SIG-M5 (cell line): ENCODE measurements around the gene LYRM2.

ENCODE experiments used
- DNase-seq: peaks from one replicate; lab custom pipeline; 2025; lab: John Stamatoyannopoulos, UW

Gene LYRM2

DNA sequence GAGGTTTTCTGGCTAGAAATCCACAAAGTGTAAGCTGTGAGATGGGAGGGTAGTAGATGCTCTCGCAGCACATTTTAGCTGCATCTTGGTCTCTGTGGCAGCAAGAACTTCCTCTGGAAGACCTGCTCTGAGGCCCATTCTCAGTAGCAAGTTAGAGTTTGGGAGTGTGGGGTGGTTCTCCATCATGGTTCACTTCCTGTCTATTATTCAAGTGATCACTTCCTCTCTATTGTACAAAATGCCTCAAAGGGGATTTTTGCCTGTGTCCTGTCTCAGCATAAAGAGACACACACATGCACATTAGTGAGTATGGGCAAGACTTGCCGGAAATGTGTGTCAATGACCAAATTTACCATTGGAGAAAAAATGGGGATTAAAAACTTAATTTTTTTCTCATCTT, 42.5 kb downstream of the LYRM2 start:
- DNase-seq = no peak

DNA sequence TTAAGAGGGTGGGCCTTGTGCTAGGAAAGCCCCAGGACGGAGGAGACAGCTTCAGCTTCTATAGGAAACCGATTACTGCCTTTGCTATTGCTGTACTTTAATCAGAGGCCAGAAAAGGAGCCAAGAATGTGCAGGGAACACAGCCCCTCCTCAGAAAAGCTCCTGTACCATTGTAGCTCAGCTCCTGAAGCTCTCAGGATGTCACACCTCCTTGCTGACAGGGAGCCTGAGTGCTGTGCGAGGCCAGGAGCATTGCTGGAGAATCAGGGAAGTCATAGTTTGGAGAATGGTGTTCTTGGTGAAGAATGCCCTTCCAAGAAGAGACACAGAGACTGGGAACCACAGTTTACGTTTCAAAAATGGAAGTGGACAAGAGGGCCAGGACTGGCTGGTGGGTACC, 46.8 kb downstream of the LYRM2 start:
- no peak for DNase-seq

DNA sequence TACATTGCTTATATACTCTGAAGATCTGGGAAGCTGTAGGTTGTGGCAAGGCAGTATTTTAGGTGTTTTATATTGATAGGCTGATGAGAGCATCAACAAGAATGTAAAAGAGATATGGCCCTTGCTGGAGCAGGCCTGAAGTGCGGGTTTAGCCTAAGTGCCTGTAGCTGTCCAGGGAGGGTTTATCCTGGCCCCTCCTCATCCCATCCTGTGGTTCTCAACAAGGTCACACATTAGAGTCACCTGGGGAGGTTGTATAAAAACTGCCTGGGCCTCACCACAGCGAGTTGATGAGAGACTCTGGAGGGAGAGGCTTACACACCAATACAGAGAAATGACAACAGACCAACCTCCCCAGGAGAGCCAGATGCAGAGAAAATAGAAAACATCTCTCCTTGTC, 48.4 kb downstream of the LYRM2 start:
- no peak for DNase-seq

DNA sequence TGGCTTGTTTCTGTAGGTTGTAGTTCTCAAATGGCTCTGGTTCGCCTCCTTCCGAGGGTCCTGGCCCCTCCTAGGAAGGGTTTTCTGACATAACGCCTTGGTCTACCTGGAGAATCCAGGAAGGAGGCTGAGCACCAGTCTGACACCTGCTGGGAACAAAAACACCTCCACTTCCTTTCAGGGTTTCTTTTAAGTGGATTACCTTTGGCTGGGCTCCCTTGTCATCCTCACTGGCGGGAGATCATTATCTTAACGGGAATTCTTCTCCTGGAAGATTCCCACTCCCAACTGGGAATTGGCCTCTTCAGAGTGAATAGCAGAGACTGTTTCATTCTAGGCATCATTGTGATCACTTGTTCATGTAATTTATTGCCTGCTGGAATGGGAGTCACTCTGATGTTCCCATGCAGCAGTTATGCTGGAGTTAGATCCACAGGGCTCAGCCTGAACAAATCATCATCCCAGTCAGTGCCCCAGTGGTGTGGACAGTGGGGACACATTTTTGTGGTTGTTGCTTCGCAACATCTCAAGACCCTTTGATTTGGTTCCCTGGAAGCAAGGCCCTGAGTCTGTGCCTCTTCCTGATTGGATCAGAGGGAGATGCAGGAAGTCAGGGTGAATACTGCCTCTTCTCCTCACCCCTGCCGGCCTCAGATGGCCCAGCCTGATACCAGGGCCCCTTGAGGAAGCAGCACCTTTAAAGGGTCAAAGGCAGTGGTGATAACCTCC, 49.1 kb downstream of the LYRM2 start:
- DNase-seq = no peak

DNA sequence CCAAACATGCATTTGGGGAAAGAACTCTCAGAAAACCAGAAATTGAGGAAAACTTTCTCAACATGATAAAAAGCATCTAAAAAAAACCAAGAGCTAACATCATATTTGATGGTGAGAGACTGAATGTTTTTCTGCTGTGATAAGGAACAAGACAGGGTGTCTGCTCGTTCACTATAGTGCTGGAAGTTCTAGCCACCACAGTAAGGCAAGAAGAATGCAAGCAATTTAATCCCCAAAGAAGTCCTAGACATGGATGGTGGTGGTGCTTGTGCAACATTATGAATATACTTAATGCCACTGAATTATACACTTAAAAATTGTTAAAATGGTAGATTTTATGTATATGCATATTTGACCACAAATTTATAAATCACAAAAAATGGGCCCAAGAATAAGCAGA, 53.4 kb downstream of the LYRM2 start:
- DNase-seq = no peak

DNA sequence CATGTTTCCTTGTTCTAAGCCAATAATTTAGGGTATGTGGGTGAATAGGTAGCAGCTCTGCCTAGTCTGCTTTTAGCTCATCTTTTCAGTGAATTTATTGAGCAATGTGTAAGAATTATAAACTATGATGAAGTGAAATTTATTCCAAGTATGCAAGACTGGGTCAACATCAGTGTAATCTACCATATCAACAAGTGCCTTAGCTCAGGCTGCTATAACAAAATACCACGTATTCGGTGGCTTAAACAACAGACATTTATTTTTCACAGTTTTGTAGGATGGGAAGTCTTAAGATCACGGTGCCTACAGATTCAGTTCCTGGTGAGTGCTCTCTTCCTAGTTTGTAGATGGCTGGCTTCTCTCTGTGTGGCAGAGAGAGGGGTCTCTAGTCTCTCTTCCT, 54.0 kb downstream of the LYRM2 start:
- DNase-seq = no peak

DNA sequence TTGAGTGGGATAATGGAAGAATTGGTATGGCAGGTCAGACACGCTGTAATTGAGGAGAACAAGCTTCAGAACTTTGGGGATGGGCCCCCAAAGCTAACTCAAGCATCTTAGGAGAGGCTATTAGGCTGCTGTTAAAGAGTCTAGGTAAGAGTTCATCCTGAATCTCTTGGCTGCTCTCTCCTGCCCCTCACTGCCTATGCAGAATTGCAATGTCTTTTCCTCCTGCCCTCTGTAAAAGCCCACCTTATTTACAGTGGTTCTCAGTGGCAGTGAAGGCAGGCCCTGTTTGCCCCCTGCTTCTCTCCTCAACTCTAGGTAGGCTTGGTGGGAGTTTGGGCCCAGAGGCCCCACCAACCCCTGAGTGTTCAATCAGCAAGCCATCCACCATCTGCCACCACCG, 55.0 kb downstream of the LYRM2 start:
- no peak for DNase-seq

DNA sequence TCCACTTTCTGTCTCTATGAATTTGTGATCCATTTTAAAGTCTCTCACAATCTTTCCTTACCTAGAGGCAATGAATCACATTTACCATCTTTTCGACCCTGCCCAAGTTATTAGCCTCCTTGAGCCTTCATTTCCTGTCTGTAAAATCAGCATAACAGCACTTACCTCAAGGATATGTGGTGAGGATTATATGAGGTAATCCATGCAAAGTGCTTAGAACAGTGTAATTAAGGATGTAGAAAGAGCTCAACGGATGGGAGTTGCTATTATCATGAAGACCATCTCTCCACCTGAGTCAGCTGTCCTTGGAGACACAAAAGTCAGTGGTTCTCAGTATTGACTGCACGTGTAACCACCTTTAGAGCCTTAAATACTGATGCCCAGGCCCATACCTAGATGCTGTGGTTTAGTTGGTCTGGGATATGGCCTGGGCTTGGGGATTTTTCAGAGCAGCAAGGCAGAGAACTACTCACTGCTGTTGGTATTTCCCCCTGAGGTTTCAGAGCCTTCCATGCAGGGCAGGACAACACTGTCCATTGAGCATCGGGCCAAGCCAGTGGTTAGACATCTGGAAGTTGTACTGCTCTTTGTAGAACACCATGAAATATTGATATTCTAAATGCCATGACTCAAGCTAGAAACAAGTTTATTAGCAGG, 55.8 kb downstream of the LYRM2 start:
- DNase-seq = no peak

DNA sequence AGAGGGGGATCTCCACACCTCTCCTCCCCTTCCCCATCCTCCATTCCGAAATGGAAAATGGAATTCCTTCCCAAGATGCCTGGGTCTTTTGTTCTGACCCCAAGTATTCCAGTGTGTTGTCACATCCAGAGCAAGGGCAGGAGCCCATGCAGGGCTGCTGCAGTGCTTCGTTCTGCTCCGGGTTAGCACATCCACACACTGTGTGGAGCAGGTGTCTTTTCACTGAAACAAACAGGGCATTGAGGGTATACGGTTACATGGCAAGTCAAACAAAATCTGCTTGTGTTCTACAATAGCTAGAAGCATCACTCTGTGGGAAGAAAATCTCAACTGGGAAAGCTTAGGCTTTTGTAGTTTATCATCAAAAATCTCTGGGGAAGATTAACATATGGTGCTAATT, 56.9 kb downstream of the LYRM2 start:
- no peak for DNase-seq

DNA sequence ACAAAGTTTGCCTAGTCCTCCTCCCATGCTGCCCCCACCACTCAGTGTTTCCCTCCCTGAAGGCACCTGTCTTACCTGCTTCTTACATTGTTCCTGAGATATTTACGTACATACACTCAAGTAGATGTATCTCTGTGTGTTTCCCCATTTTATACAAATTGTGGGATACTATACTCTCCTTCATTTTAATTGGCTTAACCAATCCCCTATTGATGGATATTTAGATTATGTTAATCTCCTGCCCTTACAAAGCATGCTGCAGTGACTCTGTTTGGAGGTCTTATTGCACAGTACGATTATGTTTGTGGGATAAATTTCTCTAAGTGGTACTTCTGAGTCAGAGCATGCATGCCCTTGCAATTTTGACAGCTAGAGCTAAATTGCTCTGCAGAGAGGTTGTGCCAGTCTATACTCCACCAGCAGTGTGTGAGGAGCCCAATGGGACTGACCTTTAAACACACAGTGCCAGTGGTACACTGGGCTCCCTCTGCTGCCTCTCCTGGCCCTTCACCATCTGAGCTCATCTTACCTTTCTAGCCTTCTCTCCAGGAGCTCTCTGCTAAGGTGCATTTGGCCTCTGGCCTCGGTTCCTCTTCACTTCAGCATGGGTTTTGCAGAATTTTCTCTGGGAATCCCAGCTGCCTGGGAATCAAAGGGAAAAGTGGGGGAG, 57.4 kb downstream of the LYRM2 start:
- DNase-seq = no peak

DNA sequence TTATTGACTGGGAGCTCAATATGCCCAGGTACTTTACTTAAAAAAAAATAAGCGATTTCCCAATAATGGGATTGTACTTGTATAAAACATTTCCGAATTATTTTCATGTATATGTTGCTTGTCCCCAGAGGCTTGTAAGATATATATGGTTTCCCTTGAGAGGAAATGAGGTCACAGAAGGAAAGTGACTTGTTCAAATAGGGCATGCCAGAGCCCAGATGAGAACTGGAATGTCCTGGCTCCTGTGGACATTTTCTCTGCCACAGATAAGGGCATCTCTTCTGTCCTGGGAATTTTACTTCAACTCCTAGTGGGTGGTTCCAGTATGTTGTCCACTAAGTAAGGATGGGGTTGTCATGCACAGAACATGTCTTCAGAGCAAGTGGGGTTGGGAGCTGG, 63.0 kb downstream of the LYRM2 start:
- no peak for DNase-seq

DNA sequence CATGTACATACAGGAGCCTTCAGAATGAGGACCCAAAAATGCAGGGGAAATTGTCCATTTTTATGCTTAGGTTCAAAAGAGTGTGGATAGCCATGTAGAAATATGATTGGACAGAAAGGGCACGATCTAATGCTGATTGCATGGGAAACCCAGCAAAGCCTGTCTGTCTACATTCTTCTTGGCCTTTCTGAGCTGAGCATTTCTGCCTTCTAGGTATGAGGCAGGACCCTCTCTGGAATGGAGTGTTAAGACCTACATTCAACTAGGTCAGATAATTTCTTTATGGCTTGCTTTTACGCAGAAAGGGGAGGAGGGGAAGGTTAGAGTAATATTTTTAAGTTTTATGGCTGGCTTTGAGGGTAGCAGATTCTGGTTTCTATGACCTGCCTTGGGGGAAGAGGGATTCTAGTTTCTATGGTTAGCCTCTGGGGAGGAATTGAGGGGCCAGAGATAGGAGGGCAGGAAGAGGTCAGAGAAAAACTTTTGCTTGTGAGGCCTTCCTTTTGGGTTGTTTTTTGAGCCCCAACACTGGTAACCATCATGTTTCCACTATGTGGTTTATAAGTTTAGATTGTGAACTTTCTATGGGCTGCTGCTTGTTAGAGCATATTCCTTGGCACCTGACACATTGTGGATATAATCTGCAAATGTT, 63.5 kb downstream of the LYRM2 start:
- no peak for DNase-seq

DNA sequence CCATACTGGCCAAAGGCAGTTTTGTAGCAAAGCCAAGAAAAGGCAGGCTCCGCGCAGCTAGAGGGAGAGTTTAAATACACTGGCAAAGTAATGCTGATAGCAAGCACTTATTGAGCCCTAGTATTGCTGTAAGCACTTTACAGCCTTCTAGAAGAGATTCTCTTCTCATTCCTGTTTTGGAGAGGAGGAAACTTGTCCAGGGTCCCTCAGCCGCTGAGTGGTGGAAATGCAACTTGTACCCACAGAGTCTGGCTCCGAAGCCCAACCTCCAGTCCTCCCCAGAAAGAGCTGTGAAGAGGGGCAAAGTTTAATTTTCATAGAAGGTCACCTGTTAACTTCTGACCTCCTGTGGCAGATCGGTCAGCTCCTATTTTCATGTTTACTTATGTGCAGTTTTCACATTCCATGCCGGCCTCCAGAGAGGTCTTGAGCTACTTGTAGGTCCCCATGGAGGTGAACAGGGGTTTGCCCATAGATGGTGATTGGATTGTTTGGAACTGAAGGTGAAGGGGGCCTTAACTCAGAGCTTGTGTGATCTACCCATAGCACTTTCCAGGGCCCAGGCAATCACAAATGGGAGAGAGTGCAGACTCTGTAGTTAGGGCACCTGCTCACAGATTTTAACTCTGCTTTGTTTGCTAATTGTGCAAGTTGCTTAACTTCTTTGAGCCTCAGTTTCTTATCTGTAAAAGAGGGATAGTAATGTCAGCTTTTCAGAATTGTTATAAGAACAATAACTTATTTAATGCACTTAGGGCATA, 70.7 kb downstream of the LYRM2 start:
- no peak for DNase-seq

DNA sequence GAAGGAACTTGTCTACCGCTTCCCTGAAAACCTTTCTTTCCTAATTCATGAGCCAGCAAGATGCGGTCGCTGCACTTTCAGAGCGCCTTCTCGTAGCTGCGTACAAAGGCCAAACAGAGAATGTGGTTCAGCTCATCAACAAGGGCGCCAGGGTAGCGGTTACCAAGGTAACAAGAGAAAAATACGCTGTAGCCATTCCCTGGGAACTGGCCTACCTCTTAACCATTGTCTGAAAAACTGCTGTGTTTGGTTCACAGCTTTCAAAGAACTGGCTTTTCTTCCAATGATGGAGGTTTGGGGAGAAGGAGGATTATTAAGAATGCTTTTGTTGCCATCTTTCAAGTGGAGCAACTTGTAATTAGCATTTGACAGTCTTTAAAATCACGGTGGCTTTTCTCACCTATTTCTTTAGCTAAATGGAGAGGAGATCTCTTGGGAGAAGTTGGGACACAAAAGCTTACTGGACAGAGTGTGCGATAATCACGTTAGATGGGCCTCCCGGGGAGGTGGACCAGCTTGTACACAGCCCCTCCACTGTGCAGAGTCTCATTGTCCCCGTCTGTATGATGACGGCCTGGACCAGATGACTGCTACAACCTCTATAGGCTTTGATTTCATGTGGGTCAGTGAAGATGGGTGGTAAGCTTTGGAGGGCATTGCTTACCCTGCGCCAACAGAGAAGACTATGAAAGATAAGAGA, 71.5 kb downstream of the LYRM2 start:
- no peak for DNase-seq

DNA sequence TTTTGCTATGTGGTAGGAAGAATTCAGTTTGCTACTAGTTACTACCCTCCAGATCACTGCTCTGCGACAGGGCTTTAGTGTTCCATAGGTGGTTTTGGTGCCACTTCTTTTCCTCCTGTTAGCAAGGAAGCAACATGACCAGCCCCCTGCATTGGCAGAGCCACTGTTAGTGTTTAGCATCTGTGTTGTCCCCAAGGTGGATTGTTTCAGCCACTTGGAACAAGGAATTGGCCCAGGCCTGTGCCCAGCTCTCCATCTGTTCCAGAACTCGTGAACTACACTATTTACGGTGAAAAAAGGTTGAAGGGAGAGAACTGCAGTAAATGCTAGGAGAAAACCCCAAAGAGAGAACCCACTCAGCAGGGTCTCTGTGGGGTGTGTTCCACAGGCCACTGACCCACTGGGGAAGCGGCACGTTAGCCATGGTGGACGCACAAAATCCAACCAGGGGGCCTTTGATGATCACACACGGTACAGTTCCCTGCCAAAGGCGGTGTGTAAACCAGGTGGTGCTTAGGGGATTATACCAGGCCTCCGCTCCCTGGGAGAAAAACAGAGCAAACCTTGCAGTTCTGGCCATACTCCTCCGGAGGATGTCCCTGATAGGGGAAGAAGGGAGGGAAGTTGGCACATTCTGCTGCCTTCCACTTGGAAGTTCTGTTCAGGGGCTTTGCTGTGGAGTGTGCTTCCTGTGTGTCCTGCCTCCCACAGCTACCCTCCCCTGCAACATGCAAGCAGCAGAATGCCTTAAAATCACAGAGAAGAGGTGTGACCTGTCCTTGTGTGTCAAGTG, 72.3 kb downstream of the LYRM2 start:
- no peak for DNase-seq

DNA sequence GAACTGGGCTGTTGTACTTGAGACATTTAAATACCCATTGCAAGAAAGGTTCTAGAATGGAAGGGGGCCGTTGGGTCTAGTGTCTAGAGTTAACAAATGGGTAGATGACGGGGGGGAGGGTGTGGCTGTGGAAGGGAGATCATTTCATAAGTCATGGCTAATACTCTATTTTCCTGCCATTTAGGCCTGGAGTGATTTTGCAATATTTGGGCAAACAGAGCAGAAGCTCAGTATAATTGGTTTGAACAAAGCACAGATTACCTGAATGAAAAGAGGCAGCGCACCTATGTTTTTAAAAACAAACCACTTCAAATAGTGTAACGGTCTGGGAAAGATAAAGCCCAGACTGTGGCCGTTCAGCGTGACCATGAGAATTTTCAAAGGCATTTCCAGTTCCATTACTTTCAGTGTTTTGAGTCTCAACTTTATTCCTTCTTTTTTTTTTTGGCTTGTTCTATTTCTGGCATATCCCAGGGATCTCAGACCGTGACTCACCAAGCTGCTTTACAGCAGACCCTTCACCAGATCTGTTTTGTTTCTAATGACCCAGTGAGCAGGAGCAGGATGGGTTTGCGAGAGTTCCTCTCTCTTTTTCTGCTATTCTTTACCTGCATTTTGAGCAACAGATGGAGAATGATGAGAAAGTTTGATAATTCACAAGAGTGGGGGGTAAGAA, 73.7 kb downstream of the LYRM2 start:
- no peak for DNase-seq

DNA sequence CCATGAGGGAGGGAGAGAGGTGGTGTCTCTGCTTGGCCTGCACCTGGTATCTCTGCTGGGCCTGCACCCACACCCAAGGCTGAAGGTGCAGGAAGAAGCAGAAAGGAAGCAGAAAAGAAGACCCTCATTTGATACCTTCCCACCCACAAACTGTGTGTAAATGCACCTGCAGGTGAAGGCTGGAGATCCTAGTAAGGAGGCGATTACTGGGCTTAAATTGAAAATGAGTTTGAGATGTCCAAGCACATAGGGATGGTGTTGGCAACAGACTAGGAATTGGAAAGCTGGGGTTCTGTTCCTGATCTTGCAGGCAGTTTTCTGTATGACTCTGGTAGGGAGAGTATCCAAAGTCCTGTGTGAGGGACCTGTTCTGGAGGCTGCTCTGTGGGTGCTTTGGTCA, 74.7 kb downstream of the LYRM2 start:
- no peak for DNase-seq

DNA sequence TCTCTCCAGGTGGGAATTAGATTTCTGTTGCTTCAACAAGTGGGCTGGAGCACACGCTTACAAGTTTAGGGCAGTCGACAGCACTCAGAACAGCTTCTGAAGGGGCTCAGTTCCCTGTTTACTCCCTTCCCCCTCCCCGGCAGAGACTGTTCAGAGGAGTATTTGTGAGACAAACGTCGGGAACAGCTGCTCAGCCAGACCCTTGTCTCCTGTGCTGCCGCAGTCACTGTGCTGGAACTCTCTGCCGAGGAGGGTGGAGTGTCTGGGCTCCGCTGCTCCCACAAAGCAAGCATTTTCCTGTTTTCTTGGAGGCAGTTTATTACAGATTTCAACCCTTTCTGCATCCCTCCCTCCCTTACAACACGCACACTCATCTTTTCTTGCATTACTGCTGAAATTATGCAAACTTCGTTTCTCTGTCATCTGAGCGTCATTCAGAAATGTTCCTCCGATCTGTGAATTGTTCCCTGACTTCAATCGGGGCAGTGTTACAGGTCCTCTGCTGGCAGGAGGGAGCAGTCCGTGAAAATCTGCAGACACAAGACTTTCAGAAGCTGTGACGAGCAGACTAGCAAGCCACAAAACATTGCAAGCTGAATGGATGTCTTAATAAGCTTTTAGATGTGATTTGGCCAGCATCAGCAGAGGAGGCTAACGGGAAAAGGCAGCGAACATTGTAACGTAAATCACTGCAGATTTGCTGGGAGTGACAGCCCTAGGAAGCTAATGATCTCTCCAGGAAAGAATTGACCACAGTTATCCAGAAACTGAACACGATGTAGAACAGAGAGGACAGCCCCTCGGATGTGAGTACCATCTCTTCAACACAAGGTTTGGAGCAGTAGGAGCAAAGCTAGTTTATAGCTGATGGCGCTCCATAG, 76.2 kb downstream of the LYRM2 start:
- no peak for DNase-seq

DNA sequence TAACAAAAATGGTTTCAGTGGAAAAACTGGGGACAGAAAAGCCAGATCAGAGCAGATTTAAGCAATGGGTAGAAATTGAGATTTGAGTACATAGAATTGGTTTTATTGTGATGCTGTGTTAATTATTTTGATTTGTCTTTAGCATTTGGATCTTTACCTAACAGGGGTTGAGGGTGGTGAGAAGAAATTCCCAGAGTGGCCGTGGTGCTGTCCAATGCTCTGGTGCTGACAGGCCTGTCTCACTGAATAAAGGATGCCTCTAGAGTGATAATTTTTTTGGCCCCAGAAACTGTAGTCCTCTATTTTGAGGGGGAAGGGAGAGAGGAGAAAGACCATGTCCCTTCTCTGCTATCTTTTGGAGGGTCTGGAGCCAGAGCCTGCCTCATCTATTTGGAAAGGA, 79.1 kb downstream of the LYRM2 start:
- no peak for DNase-seq
